CD4-positive, alpha-beta T cell treated with Interleukin-17A for 4 hours (primary cell): ENCODE data around the gene HOXA10.
A peak's percentile ranks its signal among the peaks of the same experiment; 100 is the strongest.

Experiments used
- DNase-seq: peaks from one replicate; pipeline ENCODE4 v3.0.0-alpha.2; 2020; ENCODE audit warnings: mixed read lengths

Gene HOXA10

DNA sequence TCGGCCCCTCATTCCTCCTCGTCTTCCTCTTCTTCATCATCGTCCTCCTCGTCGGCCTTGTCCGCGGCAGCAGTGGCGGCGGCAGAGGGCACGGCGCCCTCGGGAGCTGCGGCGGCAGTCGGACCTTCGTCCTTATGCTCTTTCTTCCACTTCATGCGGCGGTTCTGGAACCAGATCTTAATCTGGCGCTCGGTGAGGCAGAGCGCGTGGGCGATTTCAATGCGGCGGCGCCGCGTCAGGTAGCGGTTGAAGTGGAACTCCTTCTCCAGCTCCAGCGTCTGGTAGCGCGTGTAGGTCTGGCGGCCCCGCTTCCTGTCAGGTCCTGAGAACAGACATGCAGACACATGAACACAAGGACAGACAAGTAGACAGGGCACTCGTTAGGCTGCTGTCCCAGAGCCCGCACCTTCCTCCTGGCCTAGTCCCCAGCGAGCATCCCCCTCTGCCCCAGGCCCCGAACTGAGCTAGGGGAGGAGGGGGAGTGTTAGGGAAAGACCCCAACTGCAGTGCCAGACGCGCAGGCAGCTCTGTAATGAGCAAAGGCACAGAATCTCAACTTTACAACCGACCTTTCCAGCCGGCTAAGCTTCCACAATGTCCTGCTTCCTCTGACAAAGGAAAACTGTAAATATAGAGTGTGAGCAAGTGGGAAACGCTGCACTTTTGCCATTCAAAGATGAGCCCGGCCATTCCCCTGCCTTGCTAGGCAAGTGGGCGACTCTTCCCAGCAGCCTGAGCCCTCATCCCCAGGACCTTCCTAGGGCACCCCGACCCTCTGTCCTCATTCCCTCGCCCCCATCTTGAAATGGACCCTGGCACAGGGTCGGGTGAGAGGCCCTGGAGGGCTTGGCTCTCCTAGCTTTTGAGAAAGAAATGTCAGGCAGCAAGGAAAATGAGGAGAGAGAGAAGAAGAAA, 19.0 kb downstream of the HOXA10 start:
- peak; percentile 57 for DNase-seq

DNA sequence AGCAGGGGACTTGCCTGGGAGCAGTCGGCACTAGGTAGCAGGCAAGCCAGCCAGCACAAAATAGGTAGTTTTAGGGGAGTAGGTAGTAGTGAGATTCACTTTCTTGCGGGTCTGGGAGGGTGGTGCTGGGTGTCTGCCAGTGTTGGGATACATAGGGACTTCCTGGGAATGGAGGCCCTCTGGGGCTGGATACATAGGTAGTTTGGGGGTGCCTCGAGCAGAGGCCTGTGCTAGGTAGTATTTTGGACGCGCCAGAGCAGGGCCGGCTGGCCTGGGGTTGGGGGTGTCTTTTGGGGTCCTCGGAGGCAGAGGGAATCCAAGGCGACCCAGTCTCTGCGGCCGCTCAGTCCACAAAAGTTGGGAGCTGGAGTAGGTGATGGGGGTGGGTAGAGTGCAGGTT, 19.8 kb downstream of the HOXA10 start:
- no peak for DNase-seq

DNA sequence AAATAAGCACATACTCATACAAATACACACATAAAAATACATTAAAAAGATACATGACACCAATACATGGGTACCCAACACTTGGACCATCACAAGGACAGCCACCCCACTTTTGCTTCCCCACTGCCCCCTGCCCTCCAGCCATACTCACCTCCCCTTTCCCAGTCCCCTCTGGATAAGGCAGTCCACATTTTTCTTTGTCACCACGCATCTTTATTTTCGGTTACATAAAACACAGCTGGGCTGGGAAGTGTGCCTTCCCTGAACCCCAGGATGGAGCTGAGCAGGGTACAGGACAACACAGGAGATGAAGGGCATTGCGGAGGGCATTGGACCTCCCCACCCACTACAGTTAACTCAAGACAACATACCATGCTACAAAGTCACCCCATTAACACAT, 20.6 kb downstream of the HOXA10 start:
- DNase-seq, result no peak

DNA sequence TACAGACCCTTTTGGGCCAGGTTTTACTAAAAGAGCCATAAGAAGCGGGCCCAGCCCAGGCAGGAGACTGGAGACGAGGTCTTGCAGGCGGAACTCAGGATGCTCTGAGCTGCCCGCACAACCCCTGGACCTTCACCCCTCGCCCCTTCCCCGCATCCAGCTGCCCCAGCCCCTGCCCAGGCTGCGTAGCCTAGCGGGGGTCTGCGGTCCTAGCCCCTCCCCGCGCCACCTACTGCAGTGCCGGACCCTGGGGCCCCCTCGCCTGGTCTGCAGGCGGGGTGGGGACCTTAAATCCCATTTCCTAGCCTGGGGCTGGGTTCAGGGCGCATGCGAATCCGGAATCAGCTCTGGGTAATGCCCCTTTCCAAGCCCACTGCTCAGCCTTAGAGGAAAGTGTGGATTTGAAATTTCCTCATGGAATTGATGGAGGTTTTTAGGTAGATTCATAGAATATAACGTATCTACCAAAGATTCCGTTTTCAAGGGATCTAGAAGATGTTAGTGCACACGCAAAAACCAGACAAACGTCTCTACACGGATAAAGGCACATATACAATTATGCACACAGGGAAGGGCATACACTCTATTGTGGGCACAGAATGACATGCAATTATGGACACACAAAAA, 21.2 kb downstream of the HOXA10 start:
- no peak for DNase-seq

DNA sequence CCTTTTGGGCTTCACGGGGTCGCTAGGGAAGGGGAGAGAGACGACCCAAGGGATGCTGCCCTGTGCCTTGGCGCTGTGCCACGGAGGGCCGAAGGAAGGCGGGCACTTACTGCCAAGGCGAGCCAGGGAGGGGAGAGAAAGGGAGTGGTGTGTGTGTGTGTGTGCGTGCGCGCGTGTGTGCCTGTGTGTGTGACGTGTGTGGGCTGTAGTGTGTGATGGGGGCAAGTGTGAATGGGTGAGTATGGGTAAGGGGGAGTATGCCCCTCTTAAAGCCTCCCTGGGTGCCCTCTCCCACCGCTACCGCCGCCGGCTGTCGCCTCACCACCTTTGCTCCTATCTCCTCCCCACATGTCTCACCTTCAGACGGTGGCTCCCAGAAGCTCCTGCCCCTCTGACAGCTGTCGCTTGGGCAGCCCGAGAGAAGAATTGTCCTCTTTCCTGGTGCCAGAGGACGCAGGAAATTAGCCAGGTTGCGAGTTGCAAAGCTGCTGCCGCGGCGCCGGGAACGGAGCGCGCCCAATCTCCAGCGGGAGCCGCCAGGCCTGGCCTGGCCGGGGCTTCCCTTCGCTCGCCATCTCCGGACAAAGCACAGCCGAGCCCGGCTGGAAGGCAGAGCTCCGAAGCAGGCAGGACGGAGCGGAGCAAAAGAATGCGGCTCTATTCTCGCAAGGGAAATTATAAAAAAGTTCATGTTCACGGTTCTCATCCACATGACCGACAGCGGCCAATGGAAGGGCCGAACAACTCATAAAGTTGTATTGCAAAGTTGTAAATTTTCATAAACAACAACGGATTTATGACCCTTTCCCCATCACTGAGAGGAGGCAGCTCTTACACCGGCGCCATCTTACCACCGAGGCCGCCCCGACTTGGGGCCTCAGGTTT, 21.9 kb downstream of the HOXA10 start, which contains the start of gene HOXA3:
Gene HOXA3 (minus strand): TSS at position 653 of the 885 bp plus-strand sequence. CDS start 41,943 bp downstream, outside the sequence.
- DNase-seq, result no peak

DNA sequence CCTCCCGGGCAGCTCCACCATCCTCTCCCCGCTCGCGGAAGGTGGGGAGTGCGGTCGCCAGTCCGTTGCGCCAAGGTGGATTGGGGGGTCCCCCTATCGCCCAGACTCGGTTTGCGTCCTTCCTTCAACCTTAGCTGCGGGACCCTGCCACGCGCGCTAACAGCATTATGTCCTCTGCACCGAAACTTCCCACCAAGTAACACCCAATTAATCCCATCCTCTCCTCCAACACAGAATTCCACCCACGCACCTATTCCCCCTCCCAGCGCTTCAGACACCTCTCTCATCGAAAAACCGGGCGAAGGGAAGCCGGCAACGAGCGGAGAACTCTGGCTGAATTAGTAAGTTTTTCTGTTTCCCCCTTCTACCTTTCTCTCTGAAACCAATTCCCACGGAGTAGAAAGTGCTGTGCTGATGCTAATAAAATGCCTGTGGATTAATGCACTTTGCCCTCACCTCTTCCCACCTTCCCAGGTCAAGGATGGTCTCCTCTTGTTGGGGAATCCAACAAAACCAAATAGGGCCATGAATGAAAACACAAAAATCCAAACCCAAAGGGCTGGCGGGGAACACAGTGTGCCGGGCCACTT, 22.7 kb downstream of the HOXA10 start:
- DNase-seq, result no peak

DNA sequence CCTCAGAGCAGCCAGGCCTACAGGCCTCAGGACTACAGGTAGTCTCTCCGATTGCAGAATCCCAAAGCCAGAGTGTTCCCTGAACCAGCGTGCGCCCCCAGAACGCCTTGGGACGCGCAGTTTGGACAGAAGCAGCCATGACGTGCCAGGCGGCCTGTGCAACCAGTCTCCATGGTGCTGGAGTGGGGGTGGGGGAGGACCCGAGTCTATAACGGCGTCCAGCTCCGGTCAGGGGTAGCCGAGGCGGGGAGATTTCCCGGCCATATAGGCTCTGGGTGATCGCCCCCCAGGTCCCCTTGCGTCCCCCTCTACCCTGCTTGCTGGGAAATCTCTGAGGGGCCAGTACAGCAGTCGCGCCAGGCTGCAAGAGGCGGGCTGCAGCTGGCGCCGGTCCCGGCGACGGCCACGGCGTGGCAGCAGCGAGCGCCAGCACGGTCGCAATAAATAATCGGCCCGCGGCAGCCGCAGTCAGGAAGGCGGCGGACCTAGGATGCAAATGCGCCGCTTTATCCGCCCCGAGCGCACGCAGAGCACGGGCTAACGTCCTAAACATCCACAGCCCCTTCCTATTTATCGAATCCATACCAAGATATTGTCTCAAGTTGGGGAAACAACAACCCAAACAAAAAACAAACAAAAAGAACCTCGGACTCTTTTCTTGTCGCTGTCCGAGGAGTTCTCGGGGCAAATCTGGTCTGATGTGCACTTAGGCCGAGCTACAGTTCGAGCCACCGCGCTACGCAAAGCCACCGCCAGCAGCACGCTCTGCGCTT, 23.4 kb downstream of the HOXA10 start:
- peak; percentile 78 for DNase-seq

DNA sequence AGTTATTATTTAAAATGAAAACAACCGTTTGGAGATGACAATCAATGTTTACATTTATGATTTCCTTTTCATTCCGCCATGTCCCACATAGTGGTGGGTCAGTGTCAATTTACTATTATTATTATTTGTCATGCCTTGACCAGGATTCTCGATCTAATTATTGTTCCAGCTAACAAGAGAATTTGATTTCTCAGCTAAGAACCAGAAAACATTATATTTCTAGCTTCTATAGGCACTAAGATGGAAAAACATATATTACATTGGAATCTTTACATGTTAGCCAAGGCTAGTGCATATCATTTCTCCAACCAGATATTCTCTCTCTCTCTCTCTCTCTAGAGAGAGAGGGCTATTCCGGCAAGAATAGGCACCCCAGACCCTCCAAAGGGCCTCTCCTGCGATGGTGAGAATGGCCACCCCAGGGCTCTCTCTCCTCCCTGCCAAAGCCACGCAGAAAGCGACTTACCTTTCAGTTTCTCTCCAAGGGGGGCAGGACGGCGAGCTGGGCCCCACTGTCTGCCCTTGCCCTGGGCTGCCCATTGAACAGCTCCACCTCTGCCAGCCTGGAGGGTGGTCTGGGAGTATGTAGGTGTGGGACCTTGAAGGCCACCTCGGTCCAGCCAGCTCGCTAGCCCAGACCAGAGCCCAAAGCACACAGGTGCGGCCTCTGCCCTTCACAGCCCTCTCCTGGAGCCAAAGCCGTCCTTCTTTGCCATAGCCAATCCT, 24.1 kb downstream of the HOXA10 start:
- no peak for DNase-seq

DNA sequence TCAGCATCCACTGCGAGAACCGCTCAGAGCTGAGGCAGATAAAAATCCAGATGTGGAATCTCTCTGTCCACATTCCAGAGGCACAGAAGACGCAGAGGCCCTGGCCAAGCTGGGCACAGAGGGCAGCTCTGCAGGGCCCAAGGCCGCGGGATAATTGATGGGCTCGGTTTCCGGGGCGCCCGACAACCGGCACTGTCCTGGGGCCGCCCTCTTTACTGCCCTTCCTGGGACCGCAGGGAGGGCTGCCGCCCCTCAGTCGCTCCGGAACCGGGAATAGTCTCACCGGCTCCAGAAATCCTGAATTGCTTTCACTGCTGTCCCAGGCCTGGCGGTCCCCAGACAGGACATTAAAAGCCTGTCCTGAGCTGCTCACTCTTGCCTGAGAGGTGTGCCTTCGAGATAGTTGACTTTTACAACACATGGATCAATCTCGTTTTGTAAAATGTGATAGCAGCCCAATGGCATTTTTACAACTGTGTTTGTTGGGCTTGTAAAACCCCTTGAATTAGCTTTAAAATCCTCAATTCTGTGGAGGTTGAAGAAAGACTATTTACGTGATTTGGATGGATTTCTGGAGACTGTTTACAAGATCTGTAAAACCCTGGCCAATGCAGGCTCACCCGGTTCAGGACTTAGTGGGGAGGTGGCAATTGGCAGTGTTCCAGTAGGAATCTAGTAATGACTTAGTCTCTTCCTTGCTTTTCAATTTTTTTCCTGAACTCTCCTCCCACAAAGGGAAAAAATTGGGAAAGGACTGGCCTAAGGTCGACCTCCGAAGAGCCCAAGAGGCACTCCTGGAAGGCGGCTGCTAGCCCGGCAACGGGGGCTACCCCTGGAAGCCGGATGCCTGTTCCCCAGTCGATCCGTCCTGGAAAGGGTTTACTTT, 25.1 kb downstream of the HOXA10 start:
- no peak for DNase-seq

DNA sequence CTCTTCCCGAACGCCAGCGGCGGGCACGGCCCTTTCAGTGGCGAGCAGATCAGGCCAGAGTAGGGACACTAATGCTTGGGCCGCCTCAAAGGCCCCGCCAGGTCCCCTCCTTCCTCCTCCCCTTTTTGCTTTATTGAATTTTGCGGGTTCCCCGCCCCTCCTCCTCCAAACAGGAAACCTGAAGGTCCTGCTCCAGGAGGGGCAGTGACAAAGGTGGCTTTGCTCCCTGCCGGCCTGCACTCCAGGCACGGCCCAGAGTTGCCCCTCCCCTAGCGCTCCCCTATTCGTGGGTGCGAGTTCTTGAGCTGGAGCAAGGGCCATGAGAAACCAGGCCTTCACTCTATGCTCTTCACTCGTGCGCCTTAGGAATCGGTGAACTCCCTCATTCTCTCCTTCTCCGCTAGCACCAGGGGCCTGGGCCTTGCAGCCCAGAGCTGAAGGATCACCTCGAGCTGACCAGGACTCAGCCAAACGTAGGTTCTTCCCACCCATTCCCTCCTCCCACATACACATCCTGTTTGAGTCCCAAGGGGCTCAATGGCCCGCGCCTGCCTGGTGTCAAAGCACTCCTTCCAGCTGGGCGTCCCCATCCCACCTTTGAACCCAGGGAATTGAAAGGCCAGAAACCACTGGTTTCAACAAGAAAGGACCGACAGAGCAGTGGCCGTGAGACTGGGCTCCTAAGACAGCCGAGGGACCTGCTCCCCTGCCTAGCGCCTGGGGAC, 25.9 kb downstream of the HOXA10 start:
- DNase-seq, result no peak

DNA sequence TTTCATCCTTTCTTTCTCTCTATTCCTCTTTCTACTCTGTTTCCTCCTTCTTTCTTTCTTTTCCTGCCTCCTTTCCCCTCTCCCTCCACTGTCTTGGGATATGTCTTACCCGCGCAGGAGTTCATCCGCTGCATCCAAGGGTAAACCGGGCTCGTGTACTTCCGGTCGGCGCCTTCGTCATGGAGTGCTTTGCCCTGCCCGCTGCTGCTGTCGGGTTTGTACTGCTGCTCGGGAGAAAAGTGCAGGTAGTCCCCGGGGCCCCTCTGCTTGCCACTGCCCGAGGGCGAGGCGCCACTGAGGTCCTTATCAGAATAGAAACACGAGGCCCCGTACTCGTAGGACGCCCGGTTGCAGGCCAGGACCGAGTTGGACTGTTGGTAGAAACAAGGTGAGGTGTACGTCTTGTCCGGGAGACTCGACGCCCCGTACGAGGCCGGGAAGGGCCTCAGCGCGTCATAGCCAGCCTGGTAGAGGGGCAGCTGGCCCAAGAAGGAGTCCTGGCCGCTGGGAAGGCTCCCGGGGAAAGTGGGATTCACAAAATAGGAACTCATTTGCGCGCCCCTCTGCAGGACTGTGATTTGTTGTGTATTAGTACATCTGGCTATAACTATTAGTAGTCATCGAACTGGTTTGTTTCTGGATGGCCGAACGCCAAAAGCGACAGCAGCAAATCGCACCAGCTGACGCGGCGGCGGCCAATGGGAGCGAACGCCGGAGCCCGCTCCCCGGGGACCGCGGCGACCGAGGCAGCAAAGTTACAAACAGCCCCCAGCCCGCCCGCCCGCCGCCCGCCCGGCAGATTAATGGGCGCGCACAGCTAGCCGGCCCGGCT, 26.7 kb downstream of the HOXA10 start, which contains the start of gene HOXA6:
Gene HOXA6 (minus strand): TSS at position 576 of the 832 bp plus-strand sequence. CDS start 25 bp downstream, at position 551.
- DNase-seq, result no peak

DNA sequence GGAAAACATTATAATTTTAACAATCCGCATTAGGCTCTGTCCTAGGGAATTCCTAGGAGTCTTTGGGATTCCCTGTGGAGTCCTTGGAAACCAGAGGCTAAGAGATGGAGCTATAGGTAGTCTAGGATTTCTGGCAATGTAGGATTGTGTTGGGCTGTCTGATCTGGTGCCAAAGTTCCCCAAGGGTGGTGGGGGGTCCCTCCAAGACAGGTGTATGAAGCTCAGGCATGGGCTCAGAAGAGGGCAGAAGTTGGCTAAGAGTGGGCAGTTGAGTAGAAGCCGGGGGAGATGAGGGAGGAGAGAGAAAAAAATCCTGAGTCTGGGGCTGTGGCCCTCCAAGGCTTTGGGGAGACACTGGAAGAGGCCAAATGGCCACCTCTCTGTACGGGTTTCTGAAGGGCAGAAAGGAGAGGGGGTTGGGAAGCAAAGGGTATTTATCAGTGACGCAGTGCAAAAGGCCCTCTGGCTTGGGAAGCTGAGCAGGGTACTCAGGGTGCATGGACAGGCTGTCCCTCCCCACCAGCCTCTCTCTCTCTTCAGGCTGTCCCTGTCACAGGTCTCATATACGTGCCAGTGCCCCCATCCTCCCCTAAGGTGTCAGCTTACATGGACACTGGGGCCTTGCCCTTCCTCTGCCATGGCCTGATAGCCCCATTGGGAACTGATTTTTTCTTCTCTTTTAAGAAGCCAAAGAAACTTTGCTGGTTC, 27.5 kb downstream of the HOXA10 start:
- no peak for DNase-seq

DNA sequence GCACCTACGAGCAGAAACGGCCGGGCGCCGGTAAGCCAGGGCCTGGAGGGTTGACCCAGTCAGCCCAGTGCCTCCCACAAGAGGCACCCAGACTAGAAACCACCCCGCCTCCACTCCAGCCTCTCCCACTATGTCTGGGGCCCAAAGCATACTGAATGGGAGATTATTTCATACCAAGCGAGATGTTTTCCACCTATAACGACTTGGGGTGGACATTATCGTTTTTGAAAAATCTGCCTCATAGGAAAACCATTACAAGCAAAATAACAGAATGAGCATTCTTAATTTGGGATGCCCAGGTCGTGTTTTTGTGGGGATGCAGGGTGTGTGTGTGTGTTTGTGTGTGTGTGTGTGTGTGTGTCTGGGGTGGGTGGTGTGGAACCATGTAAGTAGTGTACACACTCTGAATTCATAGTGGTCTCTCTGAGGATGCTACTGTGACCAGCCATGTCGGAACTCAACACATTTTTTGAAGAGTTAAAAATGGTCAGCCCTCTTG, 28.2 kb downstream of the HOXA10 start:
- no peak for DNase-seq

DNA sequence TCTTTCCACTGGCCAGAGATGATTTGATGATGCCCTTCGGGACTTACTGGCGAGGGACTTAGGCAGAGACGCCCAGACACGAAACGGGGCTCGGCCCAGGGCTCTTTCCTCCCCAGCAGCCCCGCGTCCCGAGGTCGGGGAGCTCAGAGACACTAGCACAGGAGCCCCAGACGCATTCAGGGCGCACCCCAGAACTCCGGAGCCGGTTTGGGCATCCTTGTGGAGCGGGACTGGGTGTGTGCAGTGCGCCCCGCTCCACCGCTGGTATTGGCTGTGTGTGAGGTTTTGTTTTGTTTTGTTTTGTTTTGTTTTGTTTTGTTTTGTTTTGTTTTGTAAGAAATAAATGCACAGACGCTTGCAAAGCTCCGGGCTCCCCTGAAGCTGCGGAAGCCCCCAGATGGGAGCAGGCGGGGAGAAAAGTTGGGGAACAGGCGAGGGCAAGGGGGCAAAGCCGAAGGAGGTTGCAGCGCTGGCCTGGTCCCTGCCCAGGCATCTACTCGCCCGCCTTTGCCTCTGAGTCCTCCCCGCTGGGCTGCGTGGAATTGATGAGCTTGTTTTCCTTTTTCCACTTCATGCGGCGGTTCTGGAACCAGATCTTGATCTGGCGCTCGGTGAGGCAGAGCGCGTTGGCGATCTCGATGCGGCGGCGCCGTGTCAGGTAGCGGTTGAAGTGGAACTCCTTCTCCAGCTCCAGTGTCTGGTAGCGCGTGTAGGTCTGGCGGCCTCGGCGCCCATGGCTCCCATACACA, 28.8 kb downstream of the HOXA10 start:
- no peak for DNase-seq

DNA sequence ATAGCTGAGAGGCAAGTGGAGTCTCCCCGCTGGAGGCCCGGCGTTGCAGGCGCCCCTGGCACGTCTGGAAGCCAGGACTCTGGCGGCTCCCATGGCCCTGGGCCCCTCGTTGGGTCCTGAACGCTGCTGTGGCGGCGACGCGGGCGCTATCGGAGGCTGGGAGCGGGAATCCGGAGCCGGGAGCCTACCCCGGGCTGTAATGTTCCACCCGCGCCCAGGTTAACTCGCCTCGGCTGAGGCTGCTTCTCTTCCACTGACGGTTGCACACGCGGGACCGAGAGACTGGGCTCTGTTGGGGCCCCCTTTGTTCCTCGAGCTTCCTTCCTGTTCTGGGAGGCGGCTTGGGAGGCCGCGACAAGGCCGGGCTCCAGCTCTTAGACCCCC, 29.3 kb downstream of the HOXA10 start:
- DNase-seq, result no peak

DNA sequence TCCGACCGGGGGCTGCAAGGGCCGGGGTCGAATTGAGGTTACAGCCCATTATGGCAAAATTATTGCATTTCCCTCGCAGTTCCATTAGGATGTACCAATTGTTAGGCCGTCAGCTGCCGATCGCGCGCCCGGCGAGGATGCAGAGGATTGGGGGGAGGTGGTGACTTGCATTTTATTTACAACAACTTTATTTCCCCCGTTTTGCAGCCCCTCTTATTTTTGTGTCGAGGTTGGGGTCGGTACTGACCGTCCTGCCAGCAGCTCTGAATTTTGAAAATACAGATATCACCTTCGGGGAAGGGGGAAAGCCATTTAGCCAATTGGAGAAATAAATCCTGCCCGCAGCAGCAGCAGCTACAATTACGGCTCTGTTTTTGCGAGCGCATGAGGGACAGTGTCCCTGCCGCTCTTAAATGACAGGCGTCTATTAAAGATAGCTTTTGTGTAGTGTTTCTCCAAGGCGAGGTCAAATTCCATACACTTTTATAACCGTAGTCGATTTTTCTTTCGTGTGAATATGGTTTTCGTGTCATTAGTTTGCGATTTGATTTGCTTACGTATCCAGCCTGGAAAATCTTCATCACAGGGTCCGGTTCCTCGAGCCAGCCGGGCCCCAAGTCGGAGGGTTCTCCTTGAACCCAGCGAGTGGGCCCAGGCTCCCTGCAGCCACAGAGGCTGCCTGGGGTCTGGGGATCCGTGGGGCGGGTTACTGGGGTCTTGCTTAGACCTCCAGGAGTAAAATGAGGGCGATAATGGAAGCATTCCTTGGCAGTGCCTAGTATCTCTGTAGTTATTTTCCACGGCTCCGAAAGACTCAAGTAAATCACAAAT, 30.0 kb downstream of the HOXA10 start:
- no peak for DNase-seq
